Measurements from ENCODE around the gene CDC42BPG. TPM values are rescaled to one million over a fixed set of nuclear protein-coding genes. Genes with fewer than 3 reads are reported as not detected.

The CDC42BPG gene
- total and polyA plus RNA-seq, 9 of the 15 experiments (the other 6 are each of a cell fraction or from before 2014, with no cell fraction given): 0.04 to 8.8 (median 2.1) TPM

GRCh38 chr11:64878494-64879243 is 34.2 kb upstream of the CDC42BPG start, which contains the start of gene EHD1 (continued):
- TF ChIP-seq TFAP4 (CRISPR knock-in tag; IDR thresholded peaks at IDR 0.05; ENCODE audit: borderline replicate concordance) (peak; percentile 97), RBFOX2 (IDR thresholded peaks at IDR 0.05; ENCODE audit: low read depth, low read length) (peak; percentile 96), CTCFL (IDR thresholded peaks at IDR 0.05; ENCODE audit: borderline replicate concordance, insufficient read depth, low read depth, low read length, poor library complexity, severe bottlenecking) (peak; percentile 97), CHD2 (IDR thresholded peaks at IDR 0.05; ENCODE audit: low read depth, low read length) (peak; percentile 98), RBM25 (IDR thresholded peaks at IDR 0.05; ENCODE audit: low read depth, low read length, severe bottlenecking) (peak; percentile 94), FOXA3 (CRISPR knock-in tag; conservative IDR thresholded peaks at IDR 0.05 in 1 of 2, IDR thresholded peaks at IDR 0.05 in 1 of 2) (peak in 1 of 2 experiments; percentile 47; a peak in 1 of 4 replicates), CREB3L1 (IDR thresholded peaks at IDR 0.05; ENCODE audit: borderline replicate concordance, low read depth) (peak; percentile 96), SMAD1 (IDR thresholded peaks at IDR 0.05; ENCODE audit: low read depth, low read length, partially characterized antibody) (peak; percentile 44), ZMIZ1 (IDR thresholded peaks at IDR 0.05; ENCODE audit: low read depth in 2 of 2, low read length in 2 of 2) (peak in 1 of 2 experiments; percentile 52; a peak in 1 of 4 replicates), CBX2 (IDR thresholded peaks at IDR 0.05; ENCODE audit: insufficient read depth, low read length, poor library complexity, severe bottlenecking) (no peak), ZNF23 (CRISPR knock-in tag; IDR thresholded peaks at IDR 0.05) (no peak), TAL1 (IDR thresholded peaks at IDR 0.05) (0 out of 2 replicates have a peak, but pooled peaks have one; percentile 23), NBN (IDR thresholded peaks at IDR 0.05; ENCODE audit: low read depth) (peak; percentile 44; the same call in 1 of the 2 replicates), THAP7 (CRISPR knock-in tag; IDR thresholded peaks at IDR 0.05) (peak; percentile 75; the same call in 1 of the 2 replicates), ZEB2 (IDR thresholded peaks at IDR 0.05) (0 out of 2 replicates have a peak, but pooled peaks have one; percentile 35), NCOA1 (IDR thresholded peaks at IDR 0.05; ENCODE audit: low read depth) (0 out of 2 replicates have a peak, but pooled peaks have one; percentile 49), RCOR1 (IDR thresholded peaks at IDR 0.05; ENCODE audit: borderline replicate concordance in 1 of 2, low read depth in 2 of 2, low read length in 2 of 2) (no peak; a peak in 1 of 4 replicates)

Data from K562 (cell line).